Natural killer cell (primary cell): Measurements from ENCODE around the gene RAI14. TPM values are rescaled to one million over a fixed set of nuclear protein-coding genes. Genes with fewer than 3 reads are reported as not detected.

ENCODE experiments used
- ATAC-seq, 3 donors: fragments of 150-1000 bp in 2 of 3; fragments of 200-7000 bp in 1 of 3; cut with Tn5 transposase; 1 replicate in 1 of 3; 2 replicates in 2 of 3; pipeline ENCODE4 v1.10.0; 2021; ENCODE audit warnings: mild to moderate bottlenecking in 2 of 3, moderate library complexity in 2 of 3
- DNase-seq, 2 donors: peaks; one replicate each; pipeline versions ENCODE4 v3.0.0 to v3.0.0-alpha.2; 2013 to 2021; ENCODE audit warnings: mixed read lengths in 1 of 2
- H3K27ac ChIP-seq: one replicate; pipeline ENCODE4 v1.5.1; 2013; ENCODE audit warnings: mild to moderate bottlenecking, low read length
- H3K27me3 ChIP-seq: one replicate; pipeline ENCODE4 v1.6.1; 2013; ENCODE audit warnings: low read length; ENCODE audit not compliant: control insufficient read depth, insufficient read depth
- H3K36me3 ChIP-seq: one replicate; pipeline ENCODE4 v1.6.1; 2013; ENCODE audit warnings: low read length; ENCODE audit not compliant: control insufficient read depth, insufficient read depth
- H3K4me1 ChIP-seq: one replicate; pipeline ENCODE4 v1.6.1; 2013; ENCODE audit warnings: low read length; ENCODE audit not compliant: control insufficient read depth, insufficient read depth
- H3K4me3 ChIP-seq: one replicate; pipeline ENCODE4 v1.5.1; 2013; ENCODE audit warnings: low read length
- H3K9me3 ChIP-seq: one replicate; pipeline ENCODE4 v1.6.1; 2013; ENCODE audit warnings: low read length; ENCODE audit not compliant: control insufficient read depth, insufficient read depth
- H3K27ac Mint-ChIP-seq, 2 donors: one replicate each; pipeline ENCODE4 v1.8.0; 2022; ENCODE audit warnings: mild to moderate bottlenecking in 2 of 2, mixed read lengths in 2 of 2, moderate library complexity in 1 of 2
- H3K27me3 Mint-ChIP-seq, 2 donors: one replicate each; pipeline ENCODE4 v1.8.0; 2022; ENCODE audit warnings: low read depth in 2 of 2, mixed read lengths in 2 of 2
- H3K36me3 Mint-ChIP-seq: one replicate; pipeline ENCODE4 v1.8.0; 2022; ENCODE audit warnings: mixed read lengths
- H3K4me1 Mint-ChIP-seq, 2 donors: one replicate each; pipeline ENCODE4 v1.8.0; 2022; ENCODE audit warnings: mixed read lengths in 2 of 2
- H3K4me3 Mint-ChIP-seq: one replicate; pipeline ENCODE4 v1.8.0; 2022; ENCODE audit warnings: mild to moderate bottlenecking, moderate library complexity, mixed read lengths
- H3K9me3 Mint-ChIP-seq, 2 donors: one replicate each; pipeline ENCODE4 v1.8.0; 2022; ENCODE audit warnings: mixed read lengths in 2 of 2
- CTCF ChIP-seq: fragments of 200-600 bp; IDR thresholded peaks from one replicate; pipeline ENCODE4 v1.8.0; 2022; ENCODE audit warnings: antibody characterized with exemption
- WGBS: methylation state at CpG from one replicate; pipeline ENCODE4 v1.1.7; 2013; ENCODE audit warnings: missing lambda C conversion rate; ENCODE audit not compliant: insufficient coverage; 5-methylcytosine and 5-hydroxymethylcytosine counted together
- intact Hi-C: fragments of 100-400 bp; cut with micrococcal nuclease; formaldehyde crosslinking; loops from one replicate; pipeline ENCODE4 v1.14.2; 2022
- total RNA-seq, 4 donors: library from RNA; stranded (reverse); fragments of 120-200 nt in 1 of 4; gene quantifications; one replicate each; pipeline versions ENCODE4 v1.2.3 to v1.2.4, GENCODE V29; 2013 to 2022

RAI14 gene
- total RNA-seq, 3 donors from 2014 or later (not counting 1 experiment from before 2014, with no cell fraction given) = 0.40 to 2.9 (median 2.8) TPM

DNA sequence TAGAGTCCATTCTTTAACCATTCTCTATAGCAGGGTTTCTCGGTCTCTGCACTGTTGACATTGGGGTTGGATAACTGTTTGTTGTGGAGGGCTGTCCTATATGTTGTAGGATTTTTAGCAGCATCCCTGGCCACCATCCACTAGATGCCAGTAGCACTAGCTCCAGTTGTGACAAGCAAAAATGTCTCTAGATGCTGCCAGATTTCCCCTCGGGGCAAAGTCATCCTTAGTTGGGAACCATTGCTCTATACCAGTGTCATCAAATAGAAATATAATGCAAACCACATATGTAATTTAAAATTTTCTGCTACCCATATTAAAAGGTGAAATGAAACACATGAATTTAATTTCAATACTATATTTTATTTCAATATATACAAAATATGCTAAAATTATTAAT is 185.7 kb downstream of the RAI14 start:
- Mint-ChIP-seq H3K27ac (no peak overlapping the region), H3K27me3 (peaks cover 6 to 19% of the 10 kb centered on the region in 2 donors), H3K9me3 (no peaks in the 10 kb centered on the region), H3K4me1 (peaks cover 14 to 20% of the 10 kb centered on the region in 2 donors), H3K4me3 (no peak overlapping the region), H3K36me3 (no peaks in the 10 kb centered on the region)
- no peak for DNase-seq
- Histone ChIP-seq H3K36me3 (no peaks in the 10 kb centered on the region), H3K4me3 (no peak overlapping the region), H3K27me3 (no peaks in the 10 kb centered on the region), H3K27ac (no peak overlapping the region), H3K9me3 (no peaks in the 10 kb centered on the region), H3K4me1 (peaks cover 12% of the 10 kb centered on the region)
- WGBS = 83% methylated on average over 1 of the region's 2 CpGs
- ATAC-seq = no peak
- intact Hi-C loops = no loop called here
- TF ChIP-seq CTCF = no peak

DNA sequence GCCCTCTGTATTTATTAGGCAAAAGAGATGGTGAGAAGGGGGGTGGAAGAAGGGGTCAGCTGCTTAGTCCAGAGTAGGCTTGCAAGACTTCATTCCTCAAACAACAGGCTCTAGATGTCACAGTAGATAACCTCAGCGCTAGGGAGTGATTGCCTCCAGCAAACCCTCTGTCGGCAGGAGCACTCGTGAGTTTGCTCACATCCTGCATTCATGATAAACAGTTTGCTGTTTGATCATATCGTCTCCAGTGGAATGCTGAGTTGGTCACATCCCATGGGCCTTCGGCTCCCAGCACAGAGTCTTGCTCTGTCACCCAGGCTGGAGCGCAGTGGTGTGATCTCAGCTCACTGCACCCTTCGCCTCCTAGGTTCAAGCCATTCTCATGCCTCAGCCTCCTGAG is 186.4 kb downstream of the RAI14 start:
- Histone ChIP-seq H3K9me3 (no peaks in the 10 kb centered on the region), H3K4me1 (peaks cover 12% of the 10 kb centered on the region), H3K27ac (no peak overlapping the region), H3K27me3 (no peaks in the 10 kb centered on the region), H3K4me3 (no peak overlapping the region), H3K36me3 (no peaks in the 10 kb centered on the region)
- no peak for ATAC-seq
- peaks cover 14 to 20% of the 10 kb centered on the region in 2 donors for H3K4me1 Mint-ChIP-seq
- intact Hi-C loops = no loop called here
- H3K27ac Mint-ChIP-seq = no peak overlapping the region
- H3K27me3 Mint-ChIP-seq = peaks cover 6 to 19% of the 10 kb centered on the region in 2 donors
- 94% methylated on average over 7 of the region's 7 CpGs for WGBS
- H3K4me3 Mint-ChIP-seq = no peak overlapping the region
- no peaks in the 10 kb centered on the region for H3K36me3 Mint-ChIP-seq
- no peak for TF ChIP-seq CTCF
- DNase-seq = no peak
- no peaks in the 10 kb centered on the region for H3K9me3 Mint-ChIP-seq

GRCh38 chr5:34843497-34843896 is 187.4 kb downstream of the RAI14 start:
- 56% methylated on average over 2 of the region's 2 CpGs for WGBS
- Mint-ChIP-seq H3K27me3 (peaks cover 6 to 19% of the 10 kb centered on the region in 2 donors), H3K4me3 (no peak overlapping the region), H3K9me3 (no peaks in the 10 kb centered on the region), H3K4me1 (peaks cover 11 to 15% of the 10 kb centered on the region in 2 donors), H3K27ac (no peak overlapping the region), H3K36me3 (no peaks in the 10 kb centered on the region)
- Histone ChIP-seq H3K36me3 (no peaks in the 10 kb centered on the region), H3K4me3 (no peak overlapping the region), H3K27ac (no peak overlapping the region), H3K4me1 (peaks cover 12% of the 10 kb centered on the region), H3K9me3 (no peaks in the 10 kb centered on the region), H3K27me3 (no peaks in the 10 kb centered on the region)
- no peak for TF ChIP-seq CTCF
- intact Hi-C loops = no loop called here
- no peak for ATAC-seq
- DNase-seq = no peak

GRCh38 chr5:34844106-34844505 is 188.0 kb downstream of the RAI14 start:
- TF ChIP-seq CTCF = no peak
- H3K9me3 ChIP-seq = no peaks in the 10 kb centered on the region
- Mint-ChIP-seq H3K4me3 (no peak overlapping the region), H3K27ac (no peak overlapping the region), H3K4me1 (peaks cover 5 to 9% of the 10 kb centered on the region in 2 donors), H3K9me3 (no peaks in the 10 kb centered on the region), H3K27me3 (peaks cover 6 to 19% of the 10 kb centered on the region in 2 donors), H3K36me3 (no peaks in the 10 kb centered on the region)
- intact Hi-C loops = no loop called here
- peaks cover 7% of the 10 kb centered on the region for H3K4me1 ChIP-seq
- no peaks in the 10 kb centered on the region for H3K27me3 ChIP-seq
- DNase-seq (no peak), ATAC-seq (no peak)
- WGBS = 76% methylated on average over 3 of the region's 3 CpGs
- H3K4me3 ChIP-seq = no peak overlapping the region
- H3K36me3 ChIP-seq = no peaks in the 10 kb centered on the region
- no peak overlapping the region for H3K27ac ChIP-seq
